RKO (cell line): ENCODE results near the gene FAHD2A.
"Not testable (repeated sequence)": the region's sequence is repeated elsewhere in the genome, so short reads cannot be mapped to it uniquely, and the experiment has no call there.

Experiments used
- DNase-seq: peaks from one replicate; pipeline ENCODE4 v3.0.0-alpha.2; 2016; ENCODE audit warnings: low spot score

Gene FAHD2A

DNA sequence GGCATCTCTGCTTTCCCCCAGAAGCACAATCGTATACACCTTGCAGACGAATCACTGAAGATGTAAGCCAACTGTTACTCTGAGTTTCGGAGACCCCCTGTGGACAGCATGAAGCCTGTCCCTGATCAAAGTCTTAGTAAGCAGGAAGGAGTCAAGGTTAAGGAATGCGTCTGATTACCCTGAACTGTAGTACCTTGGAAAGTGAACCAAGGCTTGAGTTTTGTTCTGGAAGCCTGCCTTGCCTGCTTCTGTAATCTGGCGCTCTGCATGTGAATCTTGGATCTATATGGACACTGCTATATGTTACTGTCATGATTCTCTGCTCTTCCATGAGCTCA, 33.3 kb downstream of the FAHD2A start:
- not testable (repeated sequence) for DNase-seq

DNA sequence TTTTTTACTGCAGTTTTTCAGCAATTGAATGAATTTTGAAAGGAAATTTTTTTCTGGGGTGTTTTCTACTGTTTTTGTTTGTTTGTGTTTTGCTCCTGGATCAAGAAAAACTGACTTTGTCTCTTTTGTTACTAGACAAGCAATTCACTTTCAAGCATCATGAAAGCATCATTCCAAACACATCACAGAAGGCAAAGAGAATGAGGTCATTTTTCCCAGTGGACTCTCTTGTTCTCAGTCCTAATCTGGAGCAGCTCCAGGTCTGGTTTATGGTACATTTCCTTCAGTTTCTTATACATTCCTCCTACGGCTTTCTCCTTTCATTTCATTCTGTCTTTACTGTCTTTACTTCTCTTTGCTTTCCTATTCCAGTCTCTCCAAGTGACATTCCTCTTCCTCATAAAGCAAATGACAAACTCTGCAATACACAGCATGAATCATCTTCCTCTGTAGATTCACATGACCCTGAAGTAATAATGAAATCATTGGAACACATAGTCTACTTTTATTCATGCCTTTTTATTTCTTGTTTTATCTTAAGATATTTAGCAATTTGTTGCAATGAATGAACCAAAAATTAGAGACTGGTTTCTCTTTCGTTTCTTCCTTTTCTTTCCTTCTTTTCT, 40.1 kb downstream of the FAHD2A start:
- DNase-seq, result not testable (repeated sequence)

GRCh38 chr2:95445317-95445716, 42.8 kb downstream of the FAHD2A start:
- DNase-seq, result not testable (repeated sequence)

DNA sequence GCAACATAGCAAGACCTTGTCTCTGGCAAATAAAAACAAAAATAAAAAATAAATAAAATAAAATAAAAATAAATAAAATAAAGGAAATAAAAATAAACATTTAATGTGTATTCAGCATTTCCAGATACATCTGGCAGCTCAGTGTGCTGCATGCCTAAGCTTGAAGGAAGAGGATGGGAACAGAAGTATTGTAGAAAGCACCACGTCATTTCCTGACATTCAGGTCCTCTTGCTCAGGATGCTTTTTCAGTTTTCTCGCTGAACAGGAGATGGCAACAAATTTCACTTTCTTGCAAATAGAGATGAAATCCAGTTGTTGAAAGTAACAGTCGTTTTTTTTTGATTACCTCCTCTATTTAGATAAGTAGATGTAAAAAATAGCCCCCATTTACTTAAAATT, 60.8 kb downstream of the FAHD2A start:
- DNase-seq, result not testable (repeated sequence)
